ENCODE measurements around the gene TTC29.
"Not testable (repeated sequence)": the region's sequence is repeated elsewhere in the genome, so short reads cannot be mapped to it uniquely, and the experiment has no call there.

The TTC29 gene

DNA sequence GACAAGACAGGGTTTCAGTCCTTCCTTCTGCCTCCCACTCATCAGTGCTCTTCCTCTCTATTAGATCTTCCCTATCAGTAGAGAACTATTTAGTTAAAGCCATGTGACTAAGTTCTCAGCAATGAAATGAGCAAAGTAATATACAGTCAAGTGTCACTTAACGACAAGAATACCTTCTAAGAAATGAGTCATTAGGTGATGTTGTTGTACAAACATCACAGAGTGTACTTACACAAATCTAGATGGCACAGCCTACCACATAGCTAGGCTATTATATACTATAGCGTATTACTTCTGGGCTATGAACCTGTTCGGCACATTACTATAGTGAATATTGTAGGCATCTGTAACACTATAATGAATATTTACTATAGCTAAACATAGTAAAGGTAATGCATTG is 235.7 kb downstream of the TTC29 start:
- DNase-seq (ENCODE audit: low spot score) = no peak

- no peak for DNase-seq (ENCODE audit: low spot score)
Observed at GRCh38 chr4:146699910-146700309, 245.8 kb downstream of the TTC29 start.

DNA sequence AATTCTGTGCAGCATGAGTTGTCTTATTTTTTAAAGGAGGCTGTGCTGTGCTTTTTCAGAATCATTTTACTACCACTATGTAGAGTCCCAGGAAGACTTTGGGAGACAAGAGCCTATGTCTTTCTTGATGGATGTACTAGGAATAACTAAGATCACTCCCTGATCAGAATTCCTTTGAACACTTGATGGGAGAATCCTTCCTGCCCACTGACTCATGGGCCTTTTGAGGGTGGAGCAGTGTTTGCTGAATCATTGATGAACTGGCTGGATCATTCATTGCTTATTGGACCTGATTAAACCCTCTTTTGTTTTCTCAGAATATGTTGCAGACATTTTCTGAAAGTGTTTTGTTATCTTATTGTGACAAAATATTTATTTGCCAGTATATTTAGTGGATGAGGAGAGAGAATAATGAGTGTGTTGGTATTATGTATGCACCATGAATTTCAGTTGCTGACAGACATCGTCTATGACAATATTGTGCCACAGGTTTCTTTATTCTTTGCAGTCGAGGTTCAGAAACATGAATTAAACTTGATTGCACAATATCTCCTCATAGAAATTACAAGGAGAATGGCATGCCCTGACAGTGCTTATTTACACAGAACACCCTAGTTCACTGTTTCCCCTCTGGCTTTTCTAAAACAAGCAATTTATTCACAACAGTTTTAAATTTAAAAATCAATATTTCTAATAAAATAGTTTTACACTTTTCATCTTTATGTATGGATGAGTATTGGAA is 270.7 kb downstream of the TTC29 start:
- no peak for DNase-seq (ENCODE audit: low spot score)

GRCh38 chr4:146663968-146664311 is 281.7 kb downstream of the TTC29 start:
- DNase-seq (ENCODE audit: low spot score) = not testable (repeated sequence)

GRCh38 chr4:146661367-146661766 is 284.3 kb downstream of the TTC29 start:
- DNase-seq (ENCODE audit: low spot score) = no peak

All from Ammon's horn (tissue), 1 donor.